GM12874 (cell line): ENCODE results near the gene ZMYND8.

Source experiments
- TF ChIP-seq, protein P1 (sequence below): IDR thresholded peaks from 2 replicates; pipeline ENCODE4 v1.5.1; 2011; ENCODE audit warnings: low read depth, mild to moderate bottlenecking, control low read depth, low read length, moderate library complexity; ENCODE audit not compliant: insufficient read depth

ZMYND8 gene

DNA sequence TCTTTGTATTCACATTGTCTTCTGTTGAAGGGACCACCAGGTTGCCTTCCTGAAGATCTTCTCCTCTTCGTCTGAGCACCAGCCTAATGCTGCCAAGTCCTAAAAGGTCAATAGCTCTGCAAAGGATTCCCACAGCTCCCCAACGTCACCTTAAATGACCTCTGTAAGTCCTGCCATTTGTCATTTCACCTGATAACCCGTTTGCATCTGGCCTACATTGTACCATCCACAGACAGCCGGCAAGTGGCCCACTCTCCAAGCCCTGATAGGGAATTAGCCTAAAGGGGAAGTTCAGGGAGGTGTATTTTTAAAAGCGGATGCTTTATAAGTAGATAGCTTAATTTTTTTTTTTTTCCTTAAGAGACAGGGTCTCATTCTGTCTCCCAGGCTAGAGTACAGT lies 127.8 kb downstream of the ZMYND8 start:
- TF ChIP-seq, protein P1, sequence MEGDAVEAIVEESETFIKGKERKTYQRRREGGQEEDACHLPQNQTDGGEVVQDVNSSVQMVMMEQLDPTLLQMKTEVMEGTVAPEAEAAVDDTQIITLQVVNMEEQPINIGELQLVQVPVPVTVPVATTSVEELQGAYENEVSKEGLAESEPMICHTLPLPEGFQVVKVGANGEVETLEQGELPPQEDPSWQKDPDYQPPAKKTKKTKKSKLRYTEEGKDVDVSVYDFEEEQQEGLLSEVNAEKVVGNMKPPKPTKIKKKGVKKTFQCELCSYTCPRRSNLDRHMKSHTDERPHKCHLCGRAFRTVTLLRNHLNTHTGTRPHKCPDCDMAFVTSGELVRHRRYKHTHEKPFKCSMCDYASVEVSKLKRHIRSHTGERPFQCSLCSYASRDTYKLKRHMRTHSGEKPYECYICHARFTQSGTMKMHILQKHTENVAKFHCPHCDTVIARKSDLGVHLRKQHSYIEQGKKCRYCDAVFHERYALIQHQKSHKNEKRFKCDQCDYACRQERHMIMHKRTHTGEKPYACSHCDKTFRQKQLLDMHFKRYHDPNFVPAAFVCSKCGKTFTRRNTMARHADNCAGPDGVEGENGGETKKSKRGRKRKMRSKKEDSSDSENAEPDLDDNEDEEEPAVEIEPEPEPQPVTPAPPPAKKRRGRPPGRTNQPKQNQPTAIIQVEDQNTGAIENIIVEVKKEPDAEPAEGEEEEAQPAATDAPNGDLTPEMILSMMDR = no peak

DNA sequence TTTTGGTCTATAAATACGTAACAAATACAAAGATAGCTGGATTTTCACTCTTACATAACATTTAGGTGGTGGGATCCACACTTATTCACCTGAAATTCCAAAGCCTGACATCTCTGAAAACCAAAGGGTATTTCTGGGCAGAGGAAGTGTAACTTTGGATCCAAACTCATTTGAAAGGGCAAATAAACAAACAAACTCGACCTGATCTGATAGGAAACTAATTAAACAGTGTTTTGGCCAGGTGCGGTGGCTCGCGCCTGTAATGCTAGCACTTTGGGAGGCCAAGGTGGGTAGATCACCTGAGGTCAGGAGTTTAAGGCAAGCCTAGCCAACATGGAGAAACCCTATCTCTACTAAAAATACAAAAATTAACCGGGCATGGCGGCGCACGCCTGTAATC lies 128.9 kb downstream of the ZMYND8 start:
- TF ChIP-seq, protein P1 = no peak

DNA sequence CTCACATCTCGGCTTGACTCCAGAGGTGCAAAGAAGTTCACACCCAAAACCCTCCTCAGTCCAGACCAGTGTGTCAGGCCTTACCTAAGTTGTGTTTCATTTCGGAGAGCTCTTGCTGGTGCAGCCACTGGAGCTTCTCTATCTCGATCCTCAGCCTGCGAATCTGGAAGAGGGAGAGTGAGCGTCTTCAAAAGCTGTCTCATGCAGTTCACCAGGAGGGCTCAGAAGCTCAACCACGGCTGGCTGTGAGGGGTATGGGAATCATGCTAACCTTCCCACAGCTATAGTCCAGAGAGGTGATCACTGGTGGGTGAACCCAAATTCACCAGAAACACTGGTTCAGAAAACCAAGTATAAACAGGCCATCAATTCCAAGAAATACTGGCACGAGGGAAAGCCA lies 129.4 kb downstream of the ZMYND8 start:
- TF ChIP-seq, protein P1 = no peak

- TF ChIP-seq, protein P1 = no peak
These were observed 131.0 kb downstream of the ZMYND8 start for GRCh38 chr20:47225458-47225857.

DNA sequence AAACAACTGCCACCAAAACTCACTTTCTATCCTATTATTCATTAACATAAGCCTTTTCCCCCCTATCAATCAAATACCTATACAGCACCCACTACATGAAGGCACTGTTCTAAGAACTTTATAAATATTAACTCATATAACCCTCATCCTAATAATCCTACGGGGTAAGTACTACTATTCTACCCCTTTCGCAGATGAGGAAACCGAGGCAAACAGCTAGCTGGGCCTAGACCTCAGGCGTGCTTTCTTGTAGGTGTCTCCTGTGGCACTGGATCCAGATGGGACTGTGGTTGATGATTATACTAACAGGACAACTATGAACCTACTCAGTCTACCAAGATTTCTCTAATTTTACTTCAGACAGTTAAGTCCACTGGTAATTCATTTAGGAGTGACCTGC lies 131.6 kb downstream of the ZMYND8 start:
- TF ChIP-seq, protein P1 = no peak

GRCh38 chr20:47224300-47224791 lies 132.2 kb downstream of the ZMYND8 start:
- TF ChIP-seq, protein P1 = no peak

DNA sequence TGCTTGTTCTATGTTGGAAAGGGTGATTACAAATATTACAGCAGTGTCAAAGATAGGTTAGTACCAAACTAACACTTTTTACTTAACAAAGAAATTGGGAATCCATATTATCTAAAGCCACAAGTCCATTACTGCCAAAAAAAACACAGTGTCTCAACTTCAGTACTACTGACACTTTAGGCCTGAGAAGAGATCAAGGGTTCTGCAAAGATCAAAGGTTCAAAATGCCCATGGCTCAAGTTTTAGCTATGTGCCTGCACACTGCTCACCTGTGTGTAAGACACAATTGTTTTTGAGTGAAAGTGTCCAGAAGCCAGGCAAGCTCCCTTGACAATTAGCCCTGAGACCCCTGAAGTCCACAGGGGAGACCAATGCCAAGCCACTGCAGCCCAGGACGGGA lies 132.6 kb downstream of the ZMYND8 start:
- TF ChIP-seq, protein P1 = no peak

DNA sequence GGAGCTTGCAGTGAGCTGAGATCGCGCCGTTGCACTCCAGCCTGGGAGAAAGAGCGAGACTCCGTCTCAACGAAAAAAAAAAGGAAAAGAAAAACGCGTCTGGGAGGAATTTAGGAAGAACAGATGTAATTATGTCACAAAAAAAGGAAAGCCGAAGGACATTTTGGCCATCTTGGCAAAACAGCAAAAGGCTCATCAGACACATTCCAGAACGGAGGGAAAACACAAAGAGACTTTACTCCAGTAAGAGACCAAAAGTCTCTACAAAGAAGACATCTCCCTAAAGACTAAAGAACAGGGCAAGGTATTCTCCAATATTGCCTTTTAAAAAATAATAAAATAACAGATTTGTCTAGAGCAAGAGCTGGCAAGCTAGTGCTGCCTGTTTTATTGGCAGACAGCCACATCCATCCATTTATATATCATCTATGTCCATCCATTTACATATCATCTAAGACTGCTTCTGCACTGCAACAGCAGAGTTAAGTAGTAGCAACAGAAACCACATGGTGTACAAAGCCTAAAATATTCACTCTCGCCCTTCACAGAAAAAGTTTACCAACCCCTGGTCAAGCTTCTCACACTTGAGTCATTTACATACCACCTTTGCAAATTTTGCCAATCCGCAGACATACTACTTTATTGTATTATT lies 133.9 kb downstream of the ZMYND8 start:
- TF ChIP-seq, protein P1 = no peak
